Cardiac septum (tissue), 1 donor: ENCODE data around the gene KBTBD6. TPM values are rescaled to one million over a fixed set of nuclear protein-coding genes. Genes with fewer than 3 reads are reported as not detected.

ENCODE experiments used
- microRNA-seq: library from miRNA; unstranded; fragments of <30 nt; microRNA quantifications from one replicate; pipeline ENCODE4 v1.2.0, GENCODE V29; 2020
- total RNA-seq: library from RNA; stranded (reverse); fragmentation: NEBNext Ultra II Directional; extraction: Animal tissue kit (Norgen Biotek cat#: 25700); gene quantifications from one replicate; pipeline ENCODE4 v1.2.1, GENCODE V29; 2021
- donor health status: DM: no; HTN: no; CAD: no.

The KBTBD6 gene
- total RNA-seq, 1 donor from 2014 or later = 5.1 TPM

Small RNAs within 50 kb of the gene (microRNA-seq; reads per million reads assigned to microRNA genes)
- not detected for gene MIR3168

Other genes with a start within 250 kb of the KBTBD6 start
- gene ELF1, start 113.5 kb downstream of the KBTBD6 start, total RNA-seq = 36.6 TPM
- 18.1 TPM for gene WBP4, start 71.3 kb downstream of the KBTBD6 start, total RNA-seq
- 5.0 TPM for gene KBTBD7, start 61.8 kb upstream of the KBTBD6 start, total RNA-seq
- 8.5 TPM for gene MTRF1, start 130.8 kb upstream of the KBTBD6 start, total RNA-seq
- 10.2 TPM for gene NAA16, start 178.5 kb upstream of the KBTBD6 start, total RNA-seq